HEK293 (cell line): ENCODE results near the gene CCDC183.

Experiments
- CTCF ChIP-seq: fragments of 450-650 bp; formaldehyde crosslinking; IDR thresholded peaks from 2 replicates; pipeline ENCODE4 v1.5.1; 2016; ENCODE audit warnings: missing biosample characterization, missing genetic modification characterization
- GLIS1 ChIP-seq: fragments of 450-650 bp; formaldehyde crosslinking; IDR thresholded peaks from 2 replicates; pipeline ENCODE4 v1.5.1; 2016; ENCODE audit warnings: missing biosample characterization, missing genetic modification characterization
- KLF10 ChIP-seq: fragments of 450-650 bp; IDR thresholded peaks from 2 replicates; pipeline ENCODE4 v1.5.1; 2018; ENCODE audit warnings: missing biosample characterization, mild to moderate bottlenecking, missing genetic modification characterization
- KLF7 ChIP-seq: fragments of 450-650 bp; formaldehyde crosslinking; IDR thresholded peaks from 2 replicates; pipeline ENCODE4 v1.5.1; 2016; ENCODE audit warnings: missing biosample characterization, missing genetic modification characterization, borderline replicate concordance
- PRDM1 ChIP-seq: fragments of 450-650 bp; formaldehyde crosslinking; IDR thresholded peaks from 2 replicates; pipeline ENCODE4; 2016; ENCODE audit warnings: missing biosample characterization, missing genetic modification characterization
- TSHZ1 ChIP-seq: fragments of 450-650 bp; formaldehyde crosslinking; IDR thresholded peaks from 2 replicates; pipeline ENCODE4 v1.5.1; 2016; ENCODE audit warnings: missing biosample characterization, missing genetic modification characterization, borderline replicate concordance
- YY1 ChIP-seq: fragments of 450-650 bp; formaldehyde crosslinking; IDR thresholded peaks from 2 replicates; pipeline ENCODE4 v1.5.1; 2018; ENCODE audit warnings: missing biosample characterization, missing genetic modification characterization
- ZBTB20 ChIP-seq: fragments of 450-650 bp; formaldehyde crosslinking; IDR thresholded peaks from 2 replicates; pipeline ENCODE4 v1.5.1; 2016; ENCODE audit warnings: missing biosample characterization, missing genetic modification characterization
- ZBTB8A ChIP-seq: fragments of 450-650 bp; formaldehyde crosslinking; IDR thresholded peaks from 2 replicates; pipeline ENCODE4 v1.5.1; 2016; ENCODE audit warnings: missing biosample characterization, missing genetic modification characterization
- ZNF148 ChIP-seq: fragments of 450-650 bp; formaldehyde crosslinking; IDR thresholded peaks from 2 replicates; pipeline ENCODE4 v1.5.0; 2017; ENCODE audit warnings: missing biosample characterization, missing genetic modification characterization, borderline replicate concordance
- ZNF155 ChIP-seq: fragments of 450-650 bp; formaldehyde crosslinking; IDR thresholded peaks from 2 replicates; pipeline ENCODE4 v1.5.1; 2016; ENCODE audit warnings: missing biosample characterization, missing genetic modification characterization
- ZNF214 ChIP-seq: fragments of 450-650 bp; formaldehyde crosslinking; IDR thresholded peaks from 2 replicates; pipeline ENCODE4 v1.5.1; 2017; ENCODE audit warnings: missing biosample characterization, mild to moderate bottlenecking, missing genetic modification characterization, borderline replicate concordance
- ZNF335 ChIP-seq: fragments of 450-650 bp; formaldehyde crosslinking; conservative IDR thresholded peaks from 2 replicates; pipeline ENCODE4 v1.5.1; 2016; ENCODE audit warnings: missing biosample characterization, missing genetic modification characterization
- ZNF354C ChIP-seq: fragments of 450-650 bp; formaldehyde crosslinking; IDR thresholded peaks from 2 replicates; pipeline ENCODE4 v1.5.1; 2016; ENCODE audit warnings: missing biosample characterization, missing genetic modification characterization, low read depth, borderline replicate concordance
- ZNF426 ChIP-seq: fragments of 450-650 bp; formaldehyde crosslinking; IDR thresholded peaks from 2 replicates; pipeline ENCODE4 v1.5.1; 2017; ENCODE audit warnings: missing biosample characterization, missing genetic modification characterization, mild to moderate bottlenecking, inconsistent platforms, moderate library complexity
- ZNF433 ChIP-seq: fragments of 450-650 bp; formaldehyde crosslinking; IDR thresholded peaks from 2 replicates; pipeline ENCODE4 v1.5.1; 2016; ENCODE audit warnings: missing biosample characterization, missing genetic modification characterization, low read depth
- ZNF518A ChIP-seq: fragments of 450-650 bp; formaldehyde crosslinking; conservative IDR thresholded peaks from 2 replicates; pipeline ENCODE4 v1.5.1; 2016; ENCODE audit warnings: low read depth, missing biosample characterization, missing genetic modification characterization
- ZNF639 ChIP-seq: fragments of 450-650 bp; formaldehyde crosslinking; IDR thresholded peaks from 2 replicates; pipeline ENCODE4 v1.5.1; 2016; ENCODE audit warnings: missing biosample characterization, missing genetic modification characterization

Gene CCDC183

GRCh38 chr9:136808075-136808805 lies 12.1 kb downstream of the CCDC183 start (continued):
- TF ChIP-seq ZNF148 (no peak), GLIS1 (peak; percentile 52; the same call in 1 of the 2 replicates), ZNF518A (tag by site-specific recombination) (no peak), ZBTB20 (tag by site-specific recombination) (peak; percentile 66; the same call in 1 of the 2 replicates), CTCF (peak; percentile 15; the same call in 1 of the 2 replicates), TSHZ1 (tag by site-specific recombination) (no peak), ZNF155 (tag by site-specific recombination) (no peak), ZNF354C (tag by site-specific recombination) (no peak), YY1 (tag by site-specific recombination) (no peak), PRDM1 (tag by site-specific recombination) (no peak), ZNF433 (tag by site-specific recombination) (no peak), ZNF214 (tag by site-specific recombination) (no peak), ZNF639 (tag by site-specific recombination) (no peak), KLF10 (tag by site-specific recombination) (peak; percentile 43), ZNF335 (peak; percentile 56; the same call in 1 of the 2 replicates), KLF7 (tag by site-specific recombination) (no peak), ZNF426 (no peak), ZBTB8A (tag by site-specific recombination) (peak; percentile 87)
- TF ChIP-seq, all 188 proteins: peak for 10
